WTC11 (cell line): ENCODE results near the gene NSUN7.

Experiments used
- ELF4 ChIP-seq: sonication (generic); formaldehyde crosslinking; IDR thresholded peaks from 2 replicates; pipeline ENCODE4 v1.8.1; 2022; ENCODE audit warnings: low read depth, mild to moderate bottlenecking, moderate library complexity, missing genetic modification reagents
- NR2C2 ChIP-seq: sonication (generic); formaldehyde crosslinking; IDR thresholded peaks from 2 replicates; pipeline ENCODE4 v1.8.0; 2022; ENCODE audit warnings: mild to moderate bottlenecking, missing genetic modification reagents
- RELA ChIP-seq: sonication (generic); formaldehyde crosslinking; IDR thresholded peaks from 2 replicates; pipeline ENCODE4 v1.8.1; 2022; ENCODE audit warnings: missing genetic modification reagents, mild to moderate bottlenecking, borderline replicate concordance
- TP53 ChIP-seq: sonication (generic); formaldehyde crosslinking; IDR thresholded peaks from 2 replicates; pipeline ENCODE4 v1.8.1; 2023; ENCODE audit warnings: mild to moderate bottlenecking, missing genetic modification reagents
- TF ChIP-seq, protein P1 (sequence below): fragments of 200-600 bp; IDR thresholded peaks from 2 replicates; pipeline ENCODE4 v1.8.0; 2022; ENCODE audit warnings: antibody characterized with exemption

DNA sequence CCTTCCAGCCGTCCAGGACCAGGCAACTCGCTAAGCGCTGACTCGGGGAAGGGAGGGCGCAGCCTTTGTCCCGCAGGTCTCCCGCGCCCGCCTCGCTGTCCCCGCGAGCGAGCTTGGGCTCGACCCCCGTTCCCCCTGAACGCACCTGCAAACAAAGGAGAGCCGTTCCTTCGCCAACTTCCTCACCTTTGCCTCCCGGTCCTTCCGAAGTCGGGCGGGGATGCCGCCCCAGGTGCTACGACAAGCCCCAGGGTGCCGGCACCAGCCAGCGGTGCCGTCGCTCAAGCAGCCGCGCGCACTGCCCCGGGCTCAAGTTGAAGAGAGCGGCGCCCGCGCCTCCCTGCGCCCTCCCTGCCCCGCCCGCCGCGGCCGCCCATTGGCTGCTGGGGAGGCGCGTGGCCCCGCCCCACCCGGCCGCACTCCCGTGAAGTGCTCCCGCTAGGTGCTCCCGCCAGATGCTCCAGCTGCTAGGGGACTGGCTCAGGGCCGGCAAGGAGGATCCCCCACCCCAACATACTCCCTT lies 107.1 kb downstream of the NSUN7 start:
- TF ChIP-seq ELF4 (peak; percentile 95; the same call in 1 of the 2 replicates), RELA (CRISPR knock-in tag) (no peak), TP53 (CRISPR knock-in tag) (0 out of 2 replicates have a peak, but pooled peaks have one; percentile 72), NR2C2 (CRISPR knock-in tag) (no peak)
- TF ChIP-seq, protein P1, sequence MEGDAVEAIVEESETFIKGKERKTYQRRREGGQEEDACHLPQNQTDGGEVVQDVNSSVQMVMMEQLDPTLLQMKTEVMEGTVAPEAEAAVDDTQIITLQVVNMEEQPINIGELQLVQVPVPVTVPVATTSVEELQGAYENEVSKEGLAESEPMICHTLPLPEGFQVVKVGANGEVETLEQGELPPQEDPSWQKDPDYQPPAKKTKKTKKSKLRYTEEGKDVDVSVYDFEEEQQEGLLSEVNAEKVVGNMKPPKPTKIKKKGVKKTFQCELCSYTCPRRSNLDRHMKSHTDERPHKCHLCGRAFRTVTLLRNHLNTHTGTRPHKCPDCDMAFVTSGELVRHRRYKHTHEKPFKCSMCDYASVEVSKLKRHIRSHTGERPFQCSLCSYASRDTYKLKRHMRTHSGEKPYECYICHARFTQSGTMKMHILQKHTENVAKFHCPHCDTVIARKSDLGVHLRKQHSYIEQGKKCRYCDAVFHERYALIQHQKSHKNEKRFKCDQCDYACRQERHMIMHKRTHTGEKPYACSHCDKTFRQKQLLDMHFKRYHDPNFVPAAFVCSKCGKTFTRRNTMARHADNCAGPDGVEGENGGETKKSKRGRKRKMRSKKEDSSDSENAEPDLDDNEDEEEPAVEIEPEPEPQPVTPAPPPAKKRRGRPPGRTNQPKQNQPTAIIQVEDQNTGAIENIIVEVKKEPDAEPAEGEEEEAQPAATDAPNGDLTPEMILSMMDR = no peak
